Measurements from ENCODE around the gene DUSP23.

GRCh38 chr1:159790237-159790917 is 9.6 kb downstream of the DUSP23 start:
- TF ChIP-seq CTCF (conservative IDR thresholded peaks at IDR 0.05; ENCODE audit: low read depth, low read length) (peak; percentile 88), EZH2 (IDR thresholded peaks at IDR 0.05; ENCODE audit: low read length, unreplicated experiment) (no peak)

Measured in PC-3 (cell line).